ENCODE results near the gene HIVEP2.

DNA sequence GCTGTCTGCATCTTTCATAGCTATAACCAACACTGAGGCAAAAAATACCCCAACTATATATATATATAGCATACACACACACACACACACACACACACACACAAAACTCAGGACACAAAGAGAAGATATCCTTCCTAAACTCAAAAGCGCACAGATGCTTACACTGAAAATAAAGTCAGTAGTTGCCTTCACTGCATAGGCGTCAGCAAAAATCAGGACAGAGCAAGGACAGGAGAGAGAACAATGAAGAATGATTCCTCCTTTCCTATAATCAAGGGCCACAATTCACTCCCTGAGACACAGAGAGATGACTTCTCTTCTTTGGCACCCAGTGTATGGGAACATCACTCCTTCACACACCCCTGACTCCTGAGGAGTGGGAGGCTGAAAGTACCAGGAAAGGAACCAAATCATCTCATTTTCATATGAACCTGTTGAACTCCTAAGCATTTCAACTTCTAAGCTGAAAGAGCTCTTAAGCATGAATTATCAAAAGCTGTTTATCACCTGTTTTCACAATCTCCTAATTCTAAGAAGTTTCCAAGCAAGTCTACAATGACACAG lies 141.4 kb downstream of the HIVEP2 start:
- TF ChIP-seq POLR2A (IDR thresholded peaks at IDR 0.05): no peak
- TF ChIP-seq, protein P1, sequence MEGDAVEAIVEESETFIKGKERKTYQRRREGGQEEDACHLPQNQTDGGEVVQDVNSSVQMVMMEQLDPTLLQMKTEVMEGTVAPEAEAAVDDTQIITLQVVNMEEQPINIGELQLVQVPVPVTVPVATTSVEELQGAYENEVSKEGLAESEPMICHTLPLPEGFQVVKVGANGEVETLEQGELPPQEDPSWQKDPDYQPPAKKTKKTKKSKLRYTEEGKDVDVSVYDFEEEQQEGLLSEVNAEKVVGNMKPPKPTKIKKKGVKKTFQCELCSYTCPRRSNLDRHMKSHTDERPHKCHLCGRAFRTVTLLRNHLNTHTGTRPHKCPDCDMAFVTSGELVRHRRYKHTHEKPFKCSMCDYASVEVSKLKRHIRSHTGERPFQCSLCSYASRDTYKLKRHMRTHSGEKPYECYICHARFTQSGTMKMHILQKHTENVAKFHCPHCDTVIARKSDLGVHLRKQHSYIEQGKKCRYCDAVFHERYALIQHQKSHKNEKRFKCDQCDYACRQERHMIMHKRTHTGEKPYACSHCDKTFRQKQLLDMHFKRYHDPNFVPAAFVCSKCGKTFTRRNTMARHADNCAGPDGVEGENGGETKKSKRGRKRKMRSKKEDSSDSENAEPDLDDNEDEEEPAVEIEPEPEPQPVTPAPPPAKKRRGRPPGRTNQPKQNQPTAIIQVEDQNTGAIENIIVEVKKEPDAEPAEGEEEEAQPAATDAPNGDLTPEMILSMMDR (IDR thresholded peaks at IDR 0.05): no peak

Measured in lower leg skin (tissue), 3 donors.